Measurements from ENCODE around the gene ADAM17. TPM values are rescaled to one million over a fixed set of nuclear protein-coding genes. Genes with fewer than 3 reads are reported as not detected.

Gene ADAM17
- total and polyA plus RNA-seq, 7 donors = 3.2 to 17.6 (median 12.8) TPM

DNA sequence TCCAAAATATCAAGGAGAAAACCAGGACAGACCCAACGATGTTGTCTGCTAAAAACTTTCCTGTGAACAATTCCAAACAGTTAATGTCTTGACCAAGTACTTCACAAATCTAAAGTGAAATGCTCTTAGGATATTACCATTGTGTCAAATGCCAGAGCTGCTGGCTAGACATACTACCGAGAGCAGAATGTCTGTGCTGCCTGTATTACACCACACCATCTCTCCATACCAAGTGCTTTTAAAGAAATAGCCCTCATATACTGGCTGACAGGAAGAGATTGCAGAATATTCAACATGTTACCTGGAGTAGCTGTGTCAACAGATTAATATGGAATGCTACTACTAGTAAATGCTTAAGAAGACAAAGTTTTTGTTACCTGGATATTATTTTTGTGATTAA lies 62.7 kb downstream of the ADAM17 start:
- TF ChIP-seq EP300 (IDR thresholded peaks at IDR 0.05) (no peak), POLR2A (IDR thresholded peaks at IDR 0.05) (no peak), POLR2AphosphoS5 (IDR thresholded peaks at IDR 0.05) (no peak)
- TF ChIP-seq, protein P1, sequence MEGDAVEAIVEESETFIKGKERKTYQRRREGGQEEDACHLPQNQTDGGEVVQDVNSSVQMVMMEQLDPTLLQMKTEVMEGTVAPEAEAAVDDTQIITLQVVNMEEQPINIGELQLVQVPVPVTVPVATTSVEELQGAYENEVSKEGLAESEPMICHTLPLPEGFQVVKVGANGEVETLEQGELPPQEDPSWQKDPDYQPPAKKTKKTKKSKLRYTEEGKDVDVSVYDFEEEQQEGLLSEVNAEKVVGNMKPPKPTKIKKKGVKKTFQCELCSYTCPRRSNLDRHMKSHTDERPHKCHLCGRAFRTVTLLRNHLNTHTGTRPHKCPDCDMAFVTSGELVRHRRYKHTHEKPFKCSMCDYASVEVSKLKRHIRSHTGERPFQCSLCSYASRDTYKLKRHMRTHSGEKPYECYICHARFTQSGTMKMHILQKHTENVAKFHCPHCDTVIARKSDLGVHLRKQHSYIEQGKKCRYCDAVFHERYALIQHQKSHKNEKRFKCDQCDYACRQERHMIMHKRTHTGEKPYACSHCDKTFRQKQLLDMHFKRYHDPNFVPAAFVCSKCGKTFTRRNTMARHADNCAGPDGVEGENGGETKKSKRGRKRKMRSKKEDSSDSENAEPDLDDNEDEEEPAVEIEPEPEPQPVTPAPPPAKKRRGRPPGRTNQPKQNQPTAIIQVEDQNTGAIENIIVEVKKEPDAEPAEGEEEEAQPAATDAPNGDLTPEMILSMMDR (IDR thresholded peaks at IDR 0.05) = no peak
- H3K4me3 ChIP-seq = no peak overlapping the region
- H3K36me3 ChIP-seq = peaks cover 16 to 95% (median 67%) of the 10 kb centered on the region in 4 donors
- H3K9me3 ChIP-seq = no peaks in the 10 kb centered on the region
- peaks cover 0 to 2% (median under 1%) of the 10 kb centered on the region in 4 donors for H3K4me1 ChIP-seq
- DNase-seq = no peak
- H3K27me3 ChIP-seq = no peaks in the 10 kb centered on the region
- intact Hi-C loops (cut with DNase I) = no loop called here
- H3K27ac ChIP-seq = no peak overlapping the region
- 60 to 85% methylated on average over 2 of the region's 2 CpGs for WGBS, 2 donors

DNA sequence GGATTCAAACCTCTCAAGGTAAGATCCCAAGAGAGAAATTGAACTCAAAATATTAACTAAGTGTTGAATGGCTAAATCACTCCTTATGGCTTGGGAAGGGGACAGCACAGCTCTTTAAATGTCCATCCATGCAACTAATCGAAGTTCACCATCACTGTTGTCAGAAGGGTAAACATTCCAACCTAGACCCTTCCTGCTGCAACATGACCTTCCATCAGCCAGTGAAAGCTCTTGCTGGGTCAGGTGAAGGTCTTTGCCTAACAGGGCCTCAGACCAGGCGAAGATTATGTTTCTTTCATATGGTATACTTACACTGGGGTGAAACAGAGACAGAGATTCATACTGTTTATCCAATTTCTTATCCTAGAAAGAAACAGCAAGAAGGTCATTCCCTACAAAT lies 64.8 kb downstream of the ADAM17 start:
- intact Hi-C loops (cut with DNase I) = no loop called here
- TF ChIP-seq EP300 (IDR thresholded peaks at IDR 0.05) (no peak), POLR2AphosphoS5 (IDR thresholded peaks at IDR 0.05) (no peak), POLR2A (IDR thresholded peaks at IDR 0.05) (no peak)
- TF ChIP-seq, protein P1 (IDR thresholded peaks at IDR 0.05) = no peak
- no peak for DNase-seq
- no peak overlapping the region for H3K4me3 ChIP-seq
- no peaks in the 10 kb centered on the region for H3K4me1 ChIP-seq
- H3K36me3 ChIP-seq = peaks cover 31 to 100% (median 73%) of the 10 kb centered on the region in 4 donors
- H3K27me3 ChIP-seq = no peaks in the 10 kb centered on the region
- no peaks in the 10 kb centered on the region for H3K9me3 ChIP-seq
- WGBS, 2 donors = 91% methylated on average over 2 of the region's 2 CpGs
- no peak overlapping the region for H3K27ac ChIP-seq

- TF ChIP-seq, protein P1 (IDR thresholded peaks at IDR 0.05) = no peak
- no peak for TF ChIP-seq POLR2A (IDR thresholded peaks at IDR 0.05)
- TF ChIP-seq POLR2AphosphoS5 (IDR thresholded peaks at IDR 0.05) = no peak
- no peak for TF ChIP-seq EP300 (IDR thresholded peaks at IDR 0.05)
- intact Hi-C loops (cut with DNase I) = no loop called here
- H3K27me3 ChIP-seq = no peaks in the 10 kb centered on the region
- peak overlapping the region in 1 of 4 donors; percentile 16 for H3K27ac ChIP-seq
- WGBS, 2 donors = 97 to 100% methylated on average over 1 of the region's 1 CpG
- H3K4me1 ChIP-seq = no peaks in the 10 kb centered on the region
- no peak overlapping the region for H3K4me3 ChIP-seq
- no peaks in the 10 kb centered on the region for H3K9me3 ChIP-seq
- no peak for DNase-seq
- H3K36me3 ChIP-seq = peaks cover 50 to 100% (median 81%) of the 10 kb centered on the region in 4 donors
Observed at GRCh38 chr2:9488583-9489547, 66.8 kb downstream of the ADAM17 start.

DNA sequence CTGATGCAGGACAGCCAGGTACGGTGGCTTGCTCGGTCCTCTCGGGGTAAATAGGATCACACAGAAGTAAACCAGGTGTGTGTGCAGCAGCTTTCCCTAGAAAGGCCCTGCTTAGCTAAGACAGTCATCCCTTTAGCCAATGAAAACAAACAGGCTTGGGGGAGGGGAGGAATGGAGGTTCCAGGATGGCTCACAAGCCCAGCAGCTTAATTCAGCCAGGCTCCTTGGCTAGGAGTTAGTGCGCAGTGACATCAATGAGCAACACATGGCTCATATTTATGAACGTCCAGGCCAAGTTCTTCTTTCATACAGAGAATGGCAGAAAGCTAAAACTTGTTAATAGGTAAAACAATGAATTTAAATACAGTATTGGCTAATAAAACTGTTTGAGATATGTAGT lies 71.1 kb downstream of the ADAM17 start:
- Histone ChIP-seq H3K9me3 (no peaks in the 10 kb centered on the region), H3K4me1 (peaks cover 0 to 2% (median 0%) of the 10 kb centered on the region in 4 donors), H3K36me3 (peaks cover 62 to 100% (median 74%) of the 10 kb centered on the region in 4 donors), H3K27me3 (no peaks in the 10 kb centered on the region), H3K27ac (no peak overlapping the region), H3K4me3 (no peak overlapping the region)
- TF ChIP-seq POLR2A (IDR thresholded peaks at IDR 0.05) (no peak), POLR2AphosphoS5 (IDR thresholded peaks at IDR 0.05) (no peak), EP300 (IDR thresholded peaks at IDR 0.05) (no peak)
- TF ChIP-seq, protein P1 (IDR thresholded peaks at IDR 0.05) = no peak
- WGBS, 2 donors = 86 to 92% methylated on average over 5 of the region's 5 CpGs
- no peak for DNase-seq
- intact Hi-C loops (cut with DNase I) = no loop called here
